Amygdala (tissue), 56 donors: ENCODE data around the gene ATP6V0C.
"Not testable (repeated sequence)": the region's sequence is repeated elsewhere in the genome, so short reads cannot be mapped to it uniquely, and the experiment has no call there.

Experiments
- DNase-seq, 56 donors: peaks; one replicate each; lab custom pipeline; 2025; lab: John Stamatoyannopoulos, UW

Gene ATP6V0C

DNA sequence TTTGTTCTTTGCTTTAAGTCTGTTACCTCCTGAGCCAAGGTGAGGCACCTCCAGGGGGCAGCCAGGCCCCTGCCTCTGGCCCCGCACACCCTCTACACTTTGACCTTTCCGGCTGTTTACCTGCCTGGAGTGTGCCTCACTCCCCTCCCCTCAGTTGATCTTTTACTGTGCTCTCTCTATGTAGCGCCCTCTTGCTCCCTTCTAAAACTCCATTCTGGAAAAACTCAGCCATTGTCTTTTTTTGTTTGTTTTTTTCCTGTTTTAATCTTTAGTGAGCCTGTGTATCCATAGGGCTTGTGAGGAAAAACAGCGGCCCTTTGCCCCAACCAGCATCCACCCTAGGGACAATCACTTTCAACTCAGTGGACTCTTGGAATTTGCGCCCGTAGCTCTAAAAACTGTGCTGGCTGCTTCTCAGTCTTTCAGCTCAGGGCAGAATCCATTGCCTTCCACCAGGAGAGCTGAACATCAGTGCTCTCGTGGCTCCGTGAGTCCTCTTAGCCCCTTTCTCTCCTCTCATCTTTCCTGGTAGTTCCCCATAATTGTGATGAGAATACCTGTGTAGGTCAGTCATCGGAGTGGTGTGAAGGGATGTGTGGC is 10.7 kb downstream of the ATP6V0C start:
- DNase-seq, result no peak

DNA sequence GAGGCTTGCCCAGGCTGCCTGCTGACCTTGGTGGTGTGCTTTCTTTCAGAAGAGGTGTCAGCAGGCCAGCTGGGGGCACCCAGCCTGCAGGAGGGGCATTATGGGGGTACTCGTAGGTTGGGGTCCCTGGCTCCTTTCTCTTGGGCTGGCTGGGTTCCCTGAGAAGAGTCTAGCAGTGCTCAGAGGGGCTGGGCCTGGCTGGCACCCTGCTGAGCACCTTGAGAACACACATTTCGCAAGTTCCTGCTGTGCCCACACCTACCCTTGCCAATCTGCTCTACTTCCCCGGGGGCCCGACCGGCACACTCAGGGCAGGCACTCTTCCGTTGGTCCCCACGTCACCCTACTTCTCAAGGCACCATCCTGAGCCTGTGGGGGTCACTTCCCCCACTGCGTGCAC is 12.4 kb downstream of the ATP6V0C start:
- no peak for DNase-seq

DNA sequence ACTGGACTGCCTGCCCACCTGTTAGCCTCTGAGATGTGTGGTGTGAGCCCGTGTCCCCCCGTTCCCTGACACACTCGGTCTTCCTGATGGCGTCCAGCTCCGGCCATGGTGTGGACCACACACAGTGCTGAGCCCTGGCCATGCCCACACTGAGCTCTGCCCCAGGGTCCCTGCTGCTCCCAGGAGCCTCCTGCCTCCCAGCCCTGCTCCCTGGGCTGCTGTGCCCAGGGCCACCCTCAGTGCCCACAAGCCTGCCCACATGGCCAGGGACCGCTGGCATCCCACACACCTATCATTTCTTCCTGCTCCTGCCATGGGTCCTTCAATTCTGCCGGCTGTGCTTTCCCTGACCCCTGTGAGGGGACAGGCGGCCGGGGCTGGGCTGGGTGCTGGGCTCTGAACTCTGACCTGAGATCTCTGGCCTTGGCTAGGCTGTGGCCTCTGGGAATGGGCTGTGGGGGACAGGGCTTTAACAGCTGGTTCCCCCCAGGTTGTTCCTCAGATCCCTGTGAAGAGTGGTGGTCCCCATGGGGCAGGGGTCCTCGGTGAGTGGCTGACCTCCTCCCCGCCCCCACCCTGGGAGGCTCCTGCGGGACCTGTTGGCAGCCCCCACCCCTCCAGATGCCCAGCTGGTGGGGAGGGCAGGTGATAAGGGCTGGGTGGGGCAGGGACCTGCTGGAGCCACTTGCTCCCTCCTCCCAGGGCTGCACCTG is 13.5 kb downstream of the ATP6V0C start:
- DNase-seq, result no peak

DNA sequence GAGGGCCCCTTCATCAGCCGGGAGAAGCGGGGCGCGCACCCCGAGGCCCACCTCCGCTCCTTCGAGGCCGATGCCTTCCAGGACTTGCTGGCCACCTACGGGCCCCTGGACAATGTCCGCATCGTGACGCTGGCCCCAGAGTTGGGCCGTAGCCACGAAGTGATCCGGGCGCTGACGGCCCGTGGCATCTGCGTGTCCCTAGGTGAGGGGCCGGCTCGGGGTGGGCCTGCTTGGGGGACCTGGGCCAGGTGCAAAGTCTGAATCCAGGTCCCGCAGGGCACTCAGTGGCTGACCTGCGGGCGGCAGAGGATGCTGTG is 14.0 kb downstream of the ATP6V0C start:
- no peak for DNase-seq

DNA sequence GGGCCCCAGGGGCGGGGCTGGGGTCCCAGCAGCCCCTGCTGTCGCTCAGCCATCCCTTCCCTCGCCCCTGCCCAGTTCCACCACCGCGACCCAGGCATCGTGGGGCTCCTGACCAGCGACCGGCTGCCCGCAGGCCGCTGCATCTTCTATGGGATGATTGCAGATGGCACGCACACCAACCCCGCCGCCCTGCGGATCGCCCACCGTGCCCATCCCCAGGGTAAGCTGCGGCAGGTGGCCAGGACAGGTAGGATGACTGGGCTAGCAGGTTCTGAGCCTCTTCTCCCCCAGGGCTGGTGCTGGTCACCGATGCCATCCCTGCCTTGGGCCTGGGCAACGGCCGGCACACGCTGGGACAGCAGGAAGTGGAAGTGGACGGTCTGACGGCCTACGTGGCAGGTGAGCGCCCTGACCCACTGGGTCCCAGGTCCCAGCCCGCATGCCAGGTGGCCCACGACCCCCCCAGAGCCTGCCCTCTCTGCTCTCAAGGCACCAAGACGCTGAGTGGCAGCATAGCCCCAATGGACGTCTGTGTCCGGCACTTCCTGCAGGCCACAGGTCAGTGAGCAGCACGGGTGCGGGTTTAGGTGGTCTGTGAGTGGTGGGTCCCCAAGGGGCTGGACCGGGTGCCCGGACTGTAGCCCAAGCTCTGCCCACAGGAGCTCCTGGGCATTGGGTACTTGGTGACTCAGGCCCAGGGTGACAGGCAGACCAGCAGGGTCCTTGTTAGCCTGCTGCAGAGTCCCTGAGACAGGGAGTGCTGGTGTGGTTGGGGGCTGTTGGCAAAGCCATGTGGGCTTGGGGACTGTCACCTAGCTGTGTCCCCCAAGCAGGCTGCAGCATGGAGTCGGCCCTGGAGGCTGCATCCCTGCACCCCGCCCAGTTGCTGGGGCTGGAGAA is 14.7 kb downstream of the ATP6V0C start:
- DNase-seq, result no peak

DNA sequence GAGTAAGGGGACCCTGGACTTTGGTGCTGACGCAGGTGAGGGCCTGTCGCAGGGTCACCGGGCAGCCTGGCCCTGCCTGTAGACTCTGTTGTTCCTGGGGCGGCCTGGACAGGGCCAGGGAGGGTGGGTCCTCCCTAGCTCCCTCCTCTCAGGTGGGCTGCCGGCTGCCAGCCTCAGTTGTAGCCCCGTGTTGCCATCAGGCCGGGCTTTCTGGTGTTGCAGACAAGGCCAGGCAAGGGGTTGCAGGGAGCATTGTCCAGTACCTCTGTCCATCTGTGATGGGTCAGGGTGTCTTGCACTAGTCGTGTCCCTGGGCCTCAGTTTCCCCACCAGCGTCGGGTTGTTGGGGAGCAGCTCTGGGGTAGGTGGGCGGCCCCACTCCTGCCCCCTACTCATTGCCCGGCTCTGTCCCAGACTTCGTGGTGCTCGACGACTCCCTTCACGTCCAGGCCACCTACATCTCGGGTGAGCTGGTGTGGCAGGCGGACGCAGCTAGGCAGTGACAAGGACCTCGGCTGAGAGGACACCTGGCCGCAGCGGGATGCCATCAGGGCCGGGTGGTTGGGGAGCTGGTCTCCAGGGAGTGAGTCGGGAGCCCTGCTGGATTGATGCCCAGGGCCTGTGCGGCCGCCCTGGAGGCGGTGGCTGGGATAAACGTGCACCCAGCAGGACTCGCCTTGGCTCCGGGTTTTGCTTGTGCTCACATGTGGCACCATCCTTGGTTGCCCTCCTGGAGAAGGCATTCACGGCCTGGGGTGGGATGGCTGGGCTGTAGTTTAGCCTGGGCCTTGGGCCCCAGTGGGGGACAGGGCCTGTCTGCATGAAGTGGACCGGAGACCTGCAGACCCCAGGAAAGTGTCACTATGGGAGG is 15.5 kb downstream of the ATP6V0C start:
- no peak for DNase-seq

DNA sequence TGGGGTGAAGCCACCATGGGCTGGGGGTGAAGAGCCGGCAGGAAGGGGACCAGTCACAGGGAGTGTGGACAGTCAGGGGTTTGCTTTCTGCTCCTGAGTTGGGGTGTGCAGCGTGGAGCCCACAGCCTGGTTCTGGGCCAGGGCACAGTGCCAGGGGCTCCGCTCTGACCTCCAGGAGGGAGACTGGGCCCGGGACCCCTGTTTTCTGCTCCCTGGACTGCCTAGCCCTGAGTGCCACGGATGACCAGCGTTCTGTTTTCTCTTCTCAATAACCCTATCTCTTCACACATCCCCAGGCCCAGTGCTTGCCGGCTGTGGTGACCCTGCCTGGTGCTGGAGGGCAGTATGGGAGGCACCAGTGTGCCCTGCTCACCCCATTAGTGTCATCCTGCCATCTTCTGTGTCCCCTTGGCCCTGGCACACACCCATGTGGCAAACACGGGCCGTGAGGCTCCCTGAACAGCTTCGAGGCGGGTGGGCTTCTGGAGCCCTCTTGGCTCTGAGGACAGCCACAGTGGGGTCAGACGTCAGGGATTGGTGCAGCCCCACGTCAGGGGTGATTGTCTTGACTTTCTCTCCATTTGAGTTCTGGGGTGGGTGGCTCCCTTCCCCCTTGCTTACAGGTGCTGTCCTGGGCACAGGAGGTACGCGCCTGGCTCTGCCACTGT is 16.3 kb downstream of the ATP6V0C start:
- no peak for DNase-seq

DNA sequence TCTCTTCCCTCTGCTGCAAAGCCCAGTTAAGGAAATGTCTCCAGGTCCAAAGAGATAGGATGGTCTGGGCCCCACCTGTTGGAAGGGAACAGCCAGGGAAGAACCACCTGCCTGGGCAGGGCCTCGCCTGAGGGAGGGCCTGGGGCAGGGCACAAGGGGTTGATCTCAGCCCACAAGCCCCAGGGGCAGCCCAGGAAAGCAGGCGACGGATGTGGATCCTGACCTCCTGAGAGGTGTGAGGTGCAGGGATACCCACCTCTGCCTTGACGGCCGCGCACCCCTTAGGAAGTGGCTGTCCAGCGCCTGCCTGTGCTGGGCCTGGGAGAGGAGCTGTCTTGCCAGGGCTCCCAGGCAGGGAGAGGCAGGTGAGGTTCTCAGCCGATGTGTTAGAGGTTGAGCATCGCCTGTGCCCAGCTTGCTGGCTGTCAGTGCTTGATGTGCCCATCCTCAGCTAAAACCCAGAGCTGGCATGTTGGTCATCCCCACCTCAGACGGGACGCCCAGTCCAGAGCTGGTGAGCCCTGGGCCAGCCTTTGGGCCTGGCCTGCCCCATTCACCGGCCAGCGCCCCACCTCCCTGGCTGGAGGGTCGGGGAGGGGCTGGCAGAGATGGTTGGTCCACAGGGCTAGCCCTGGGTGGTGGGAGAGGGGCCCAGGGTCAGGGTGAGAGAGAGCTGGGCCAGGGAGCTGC is 17.0 kb downstream of the ATP6V0C start:
- DNase-seq, result no peak

DNA sequence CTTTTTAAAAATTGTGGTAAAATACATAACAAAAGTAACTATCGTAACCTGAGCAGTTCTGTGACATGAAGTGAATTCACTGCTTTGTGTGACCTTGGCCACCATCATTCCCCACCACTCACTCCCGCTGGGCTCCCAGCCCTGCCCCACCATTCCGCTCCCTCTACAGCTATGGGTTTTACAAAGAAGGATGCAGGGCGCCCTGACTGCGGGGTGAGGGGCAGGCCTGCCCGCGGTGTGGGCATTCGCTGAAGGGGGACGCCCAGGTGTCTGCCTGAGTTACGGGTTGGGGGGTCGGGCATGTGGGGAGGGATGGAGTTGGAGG is 17.6 kb downstream of the ATP6V0C start, which contains the start of gene CEMP1:
Gene CEMP1 (minus strand): TSS at position 38 of the 325 bp plus-strand sequence. CDS start 335 bp downstream, outside the sequence.
- DNase-seq, result peak in 1 of 56 donors; percentile 56

DNA sequence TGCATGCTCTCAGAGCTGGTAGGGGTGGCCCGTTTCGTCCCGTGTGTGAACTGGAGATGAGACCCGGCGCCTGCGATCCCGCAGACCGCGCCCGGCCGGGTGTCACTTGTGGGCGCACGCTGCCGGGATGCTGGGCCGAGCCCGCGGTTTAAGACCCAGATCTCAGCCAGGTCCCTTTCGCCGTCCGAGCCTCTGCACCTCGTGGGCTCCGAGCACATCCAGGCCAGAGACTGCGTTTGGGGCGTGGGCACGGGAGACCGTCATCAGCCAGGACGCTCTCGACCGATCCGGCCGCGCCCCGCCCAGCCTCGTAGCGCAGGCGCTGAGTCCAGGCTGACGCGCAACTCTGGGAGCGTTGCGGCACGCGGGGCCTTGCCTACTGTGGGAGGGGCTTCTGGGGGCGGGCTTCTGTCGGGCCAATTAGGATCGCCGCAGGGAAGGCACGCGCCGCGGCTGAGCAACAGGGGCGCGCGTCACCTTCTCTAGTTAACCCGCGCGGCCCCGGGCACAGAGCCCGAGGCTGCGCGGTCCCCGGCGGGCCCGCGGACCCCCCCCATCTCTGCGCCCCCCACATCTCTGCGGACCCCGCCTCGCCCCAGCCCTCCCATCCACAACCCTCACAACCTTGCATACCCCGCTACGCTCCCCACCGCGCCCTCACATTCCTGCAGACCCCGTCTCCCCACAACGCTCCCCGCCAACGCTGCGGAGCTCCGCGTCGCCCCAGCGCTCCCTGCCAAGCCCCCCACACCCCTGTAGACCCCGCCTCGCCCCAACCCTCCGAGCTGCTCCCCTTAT is 18.1 kb downstream of the ATP6V0C start:
- DNase-seq, result peak; percentile 60 to 98 (median 94)

DNA sequence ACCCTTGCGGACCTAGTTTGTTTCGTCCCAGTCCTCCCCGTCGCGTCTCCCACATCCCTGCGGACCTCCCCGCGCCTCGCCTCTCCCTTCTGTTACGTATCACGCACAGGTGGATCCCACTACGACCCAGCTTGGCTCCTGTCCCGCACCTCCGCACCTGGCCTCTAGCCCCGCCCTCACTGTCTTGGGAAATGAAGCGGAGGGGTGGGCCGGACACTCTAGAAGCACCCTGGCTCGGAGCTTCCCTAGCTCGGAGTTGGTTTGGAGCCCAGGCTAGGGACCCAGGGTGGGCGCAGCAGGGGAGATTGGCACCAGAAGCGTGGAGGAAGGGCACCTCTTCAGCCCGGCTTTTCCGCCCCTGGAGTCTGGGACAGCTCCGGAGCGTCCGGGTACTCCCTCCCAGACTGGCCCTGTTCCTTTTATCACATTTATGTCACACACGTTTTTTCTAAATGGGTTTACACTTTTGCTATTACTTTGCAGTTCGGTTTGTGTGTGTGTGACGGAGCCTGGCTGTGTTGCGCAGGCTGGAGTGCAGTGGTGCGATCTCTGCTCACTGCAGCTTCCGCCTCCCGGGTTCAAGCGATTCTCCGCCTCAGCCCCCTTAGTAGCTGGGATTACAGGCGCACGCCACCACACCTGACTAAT is 18.9 kb downstream of the ATP6V0C start:
- peak in 29 of 56 donors; percentile 16 to 77 (median 58) for DNase-seq

DNA sequence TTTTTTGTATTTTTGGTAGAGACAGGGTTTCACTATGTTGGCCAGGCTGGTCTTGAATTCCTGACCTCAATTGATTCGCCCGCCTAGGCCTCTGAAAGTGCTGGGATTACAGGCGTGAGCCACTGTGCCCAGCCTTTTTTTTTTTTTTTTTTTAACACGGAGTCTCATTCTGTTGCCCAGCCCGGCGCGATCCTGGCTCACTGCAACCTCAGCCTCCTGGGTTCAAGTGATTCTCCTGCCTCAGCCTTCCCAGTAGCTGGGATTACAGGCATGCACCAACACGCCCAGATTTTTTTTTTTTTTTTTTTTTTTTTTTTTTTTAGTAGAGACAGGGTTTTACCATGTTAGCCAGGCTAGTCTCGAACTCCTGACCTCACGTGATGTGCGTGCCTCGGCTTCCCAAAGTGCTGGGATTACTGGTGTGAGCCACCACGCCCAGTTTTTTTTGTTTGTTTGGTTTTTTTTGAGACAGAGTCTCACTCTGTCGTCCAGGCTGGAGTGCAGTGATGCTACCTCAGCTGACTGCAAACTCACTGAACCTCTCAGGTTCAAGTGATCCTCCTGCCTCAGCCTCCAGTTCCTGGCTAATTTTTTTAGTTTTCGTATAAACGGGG is 19.5 kb downstream of the ATP6V0C start:
- DNase-seq, result not testable (repeated sequence)

DNA sequence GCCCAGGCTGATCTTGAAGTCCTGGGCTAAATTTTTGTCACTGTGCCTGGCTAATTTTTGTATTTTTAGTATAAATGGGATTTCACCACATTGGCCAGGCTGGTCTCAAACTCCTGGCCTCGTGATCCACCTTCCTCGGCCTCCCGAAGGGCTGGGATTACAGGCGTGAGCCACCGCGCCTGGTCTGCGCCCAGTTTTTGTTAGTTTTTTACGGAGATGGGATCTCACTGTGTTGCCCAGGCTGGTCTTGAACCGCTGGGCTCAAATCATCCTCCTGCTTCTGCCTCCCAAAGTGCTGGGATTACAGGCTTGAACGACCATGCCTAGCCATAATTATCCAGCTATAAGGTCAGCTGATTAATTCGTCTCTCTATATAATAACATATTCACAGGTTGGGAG is 20.2 kb downstream of the ATP6V0C start:
- DNase-seq, result no peak

DNA sequence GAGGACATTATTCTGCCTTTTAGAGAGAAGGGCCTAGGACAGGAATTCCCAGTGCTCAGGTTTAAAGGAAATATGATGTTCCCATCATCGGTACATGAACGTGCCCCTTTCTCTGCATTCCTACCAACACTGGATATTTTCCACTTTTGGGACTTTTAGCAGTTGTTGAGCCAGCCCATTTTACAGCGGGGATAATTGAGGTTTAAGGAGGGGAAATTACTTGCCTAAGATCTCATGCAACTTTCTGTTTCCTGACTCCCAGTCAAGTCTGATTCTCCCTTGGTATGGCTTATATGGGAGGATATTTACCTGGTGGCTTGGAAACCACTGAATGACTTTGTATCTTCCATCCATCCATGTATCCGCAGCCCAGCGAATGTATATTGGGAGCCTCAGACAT is 20.6 kb downstream of the ATP6V0C start:
- DNase-seq, result not testable (repeated sequence)

DNA sequence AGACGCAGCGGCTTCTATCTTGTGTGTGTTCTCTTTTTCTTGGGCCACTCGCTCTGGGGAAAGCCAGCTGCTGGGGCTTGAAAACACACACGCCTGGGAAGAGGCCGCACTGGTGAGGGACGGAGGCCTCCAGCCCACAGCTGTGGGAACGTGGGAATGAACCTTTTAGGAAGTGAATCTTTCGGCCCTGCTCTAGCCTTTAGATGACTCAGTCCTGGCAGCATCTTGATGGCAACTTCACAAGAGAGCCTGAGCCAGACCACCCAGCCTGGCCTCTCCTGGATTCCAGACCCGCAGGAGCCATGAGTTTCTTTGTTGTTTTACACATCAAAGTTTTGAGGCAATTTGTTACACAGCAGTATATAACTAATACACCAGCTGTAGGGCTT is 21.9 kb downstream of the ATP6V0C start:
- no peak for DNase-seq

DNA sequence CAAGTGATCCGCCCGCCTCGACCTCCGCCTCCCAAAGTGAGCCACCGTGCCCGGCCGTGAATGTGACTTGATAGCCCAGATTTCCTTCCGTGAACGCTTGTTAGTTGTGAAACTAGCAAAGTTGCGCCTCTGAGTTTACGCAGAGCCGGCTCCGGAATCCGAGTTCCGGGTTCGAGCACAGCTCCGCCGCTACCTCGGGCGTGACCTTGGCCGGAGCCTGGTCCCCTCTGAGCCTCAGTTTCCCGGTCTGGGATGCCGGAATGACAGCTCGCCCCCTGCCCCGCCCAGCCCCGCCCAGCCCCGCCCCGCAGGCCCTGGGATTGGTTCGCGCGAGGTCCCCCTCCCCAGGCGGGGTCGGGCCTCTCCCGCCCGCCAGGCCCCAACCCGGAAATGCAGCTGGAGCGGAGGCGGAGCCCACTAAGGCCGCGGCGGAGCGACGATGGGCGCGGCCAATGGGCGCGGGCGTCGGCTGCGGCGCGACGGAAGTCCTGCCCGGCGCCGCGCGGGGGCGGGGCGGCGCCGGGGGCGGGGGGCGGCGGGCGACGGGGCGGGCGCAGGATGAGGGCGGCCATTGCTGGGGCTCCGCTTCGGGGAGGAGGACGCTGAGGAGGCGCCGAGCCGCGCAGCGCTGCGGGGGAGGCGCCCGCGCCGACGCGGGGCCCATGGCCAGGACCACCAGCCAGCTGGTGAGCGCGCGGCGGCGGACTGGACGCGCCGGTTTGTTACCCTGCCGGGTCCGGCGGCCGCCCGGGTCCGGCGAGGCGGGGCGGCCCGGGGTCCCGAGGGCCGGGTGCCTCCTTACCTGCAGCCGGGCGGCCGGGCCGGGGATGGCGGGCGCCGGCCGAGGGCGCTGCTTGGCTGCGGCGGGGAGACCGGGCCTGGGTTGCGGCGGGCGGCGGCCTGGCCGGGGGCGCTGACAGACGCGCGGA is 24.0 kb downstream of the ATP6V0C start, which contains the start of gene PDPK1:
Gene PDPK1 (plus strand): TSS at position 571 of the 929 bp plus-strand sequence. CDS start 92 bp downstream, at position 663.
- DNase-seq, result peak; percentile 42 to 97 (median 89)
